GM19455 (cell line): Measurements from ENCODE around the gene CKLF.
"Not testable (repeated sequence)": the region's sequence is repeated elsewhere in the genome, so short reads cannot be mapped to it uniquely, and the experiment has no call there.

Source experiments
- ATAC-seq: cut with Tn5 transposase; IDR thresholded peaks from one replicate; pipeline ENCODE4 v1.9.1; 2021; ENCODE audit not compliant: unreplicated experiment

The CKLF gene

DNA sequence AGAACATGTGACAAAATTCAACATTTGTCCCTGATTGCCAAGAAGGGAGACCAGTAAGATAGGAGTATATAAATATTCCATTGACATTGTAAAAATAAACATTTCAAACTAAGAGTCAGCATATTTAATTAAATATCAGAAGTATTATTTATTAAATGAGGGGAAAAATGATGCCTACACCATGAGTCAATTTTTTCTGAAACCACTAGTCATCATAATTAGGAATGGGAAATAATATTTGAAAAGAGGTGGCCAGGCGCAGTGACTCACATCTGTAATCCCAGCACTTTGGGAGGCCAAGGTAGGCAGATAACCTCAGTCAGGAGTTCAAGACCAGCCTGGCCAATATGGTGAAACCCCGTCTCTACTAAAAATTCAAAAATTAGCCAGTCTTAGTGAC is 16.0 kb downstream of the CKLF start:
- ATAC-seq: no peak

DNA sequence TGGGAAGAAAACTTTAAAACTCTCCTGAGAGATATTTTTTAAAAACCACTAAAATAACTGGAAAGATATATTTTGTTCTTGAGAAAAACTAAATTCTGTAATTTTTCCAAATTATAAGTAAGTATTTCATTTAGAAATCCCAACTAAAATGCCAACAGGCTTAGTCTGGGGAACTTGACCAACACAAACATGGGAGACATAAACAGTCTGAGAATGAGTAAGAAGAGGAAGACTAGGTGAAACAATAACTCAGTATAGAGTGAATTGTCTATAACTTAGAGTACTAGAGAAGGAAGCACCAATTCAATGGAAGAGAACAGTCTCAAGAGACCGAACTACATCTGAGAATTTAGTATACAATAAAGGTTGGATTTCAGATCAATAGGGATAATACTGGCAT is 16.8 kb downstream of the CKLF start:
- no peak for ATAC-seq

DNA sequence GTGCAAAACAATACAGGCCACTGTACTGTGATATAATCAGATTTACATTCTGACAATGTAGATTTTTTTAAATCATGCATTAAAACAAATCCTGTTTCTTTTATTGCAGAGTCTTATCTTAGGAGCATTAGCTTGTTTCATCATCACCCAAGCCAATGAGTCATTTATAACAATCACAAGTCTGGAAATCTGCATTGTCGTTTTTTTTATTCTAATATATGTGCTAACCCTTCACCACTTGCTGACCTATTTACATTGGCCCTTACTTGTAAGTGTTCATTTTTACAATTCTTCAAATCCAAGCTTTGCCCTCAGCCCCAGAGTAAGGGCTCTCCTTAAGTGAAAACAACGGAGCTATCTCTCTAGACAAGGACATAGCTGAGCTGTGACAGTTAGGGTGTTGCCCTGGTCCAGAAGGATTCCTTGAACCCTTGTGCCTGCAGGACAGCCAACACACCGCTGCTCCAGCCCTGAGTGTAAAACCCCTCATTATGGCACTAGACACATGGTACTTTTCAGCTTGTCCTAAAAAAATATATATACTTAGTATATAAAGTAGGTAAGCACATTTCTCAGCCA is 17.5 kb downstream of the CKLF start:
- ATAC-seq: no peak

DNA sequence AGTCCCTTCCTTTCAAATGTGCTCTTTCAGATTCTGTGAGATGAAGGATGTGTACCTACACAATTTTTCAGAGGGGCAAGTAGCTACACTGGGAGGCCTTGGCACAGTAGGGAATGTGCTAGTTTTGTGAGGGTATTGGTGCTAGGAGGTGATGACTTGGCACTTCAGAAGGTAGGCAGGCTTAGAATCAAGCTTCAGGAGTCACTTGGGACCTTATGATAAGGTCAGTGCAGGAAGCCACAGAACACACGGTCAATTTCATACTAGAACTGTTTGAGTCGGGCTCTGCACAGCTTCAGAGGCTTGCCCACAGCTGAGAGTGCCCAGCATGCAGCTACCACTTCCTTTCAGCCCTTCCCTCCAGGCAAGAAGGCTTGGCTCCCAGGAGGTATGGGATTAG is 20.0 kb downstream of the CKLF start:
- no peak for ATAC-seq

DNA sequence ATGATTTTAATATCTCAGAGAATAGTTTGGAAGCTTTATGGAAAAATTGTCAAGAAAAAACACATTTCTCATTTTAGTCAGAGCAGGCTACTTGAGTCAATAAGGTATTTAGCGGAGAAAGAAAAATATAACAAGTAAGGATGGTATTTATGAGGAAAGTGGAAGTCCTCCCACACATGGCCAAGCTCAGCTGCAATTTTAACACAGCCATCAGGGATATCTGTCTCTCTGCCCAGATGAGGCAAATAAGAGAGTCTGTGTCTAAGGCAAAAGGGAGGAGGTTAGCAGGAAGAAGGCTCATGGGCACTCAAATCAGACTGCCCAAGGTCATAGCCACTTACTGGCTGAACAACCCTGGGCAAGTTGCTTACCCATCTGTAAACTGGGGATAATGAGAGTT is 21.7 kb downstream of the CKLF start:
- no peak for ATAC-seq

DNA sequence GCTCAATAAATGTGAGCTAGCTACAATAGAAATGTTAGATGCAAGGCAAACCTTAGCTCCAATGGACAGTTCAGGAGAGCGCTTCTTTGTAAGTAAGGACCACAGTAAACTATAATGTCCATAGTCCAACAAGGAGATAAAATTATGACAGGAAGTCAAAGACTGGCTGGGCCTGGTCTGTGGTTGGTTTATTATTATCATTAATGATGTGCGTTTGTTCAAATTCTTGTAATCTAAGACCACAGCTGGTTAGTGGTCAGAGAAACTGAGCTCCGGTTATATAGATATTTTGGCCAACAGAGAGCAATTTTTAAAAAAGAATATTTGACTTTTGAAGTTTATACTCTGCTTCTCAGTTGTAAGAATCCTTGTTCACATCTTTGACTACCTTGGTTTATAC is 22.2 kb downstream of the CKLF start:
- ATAC-seq: no peak

DNA sequence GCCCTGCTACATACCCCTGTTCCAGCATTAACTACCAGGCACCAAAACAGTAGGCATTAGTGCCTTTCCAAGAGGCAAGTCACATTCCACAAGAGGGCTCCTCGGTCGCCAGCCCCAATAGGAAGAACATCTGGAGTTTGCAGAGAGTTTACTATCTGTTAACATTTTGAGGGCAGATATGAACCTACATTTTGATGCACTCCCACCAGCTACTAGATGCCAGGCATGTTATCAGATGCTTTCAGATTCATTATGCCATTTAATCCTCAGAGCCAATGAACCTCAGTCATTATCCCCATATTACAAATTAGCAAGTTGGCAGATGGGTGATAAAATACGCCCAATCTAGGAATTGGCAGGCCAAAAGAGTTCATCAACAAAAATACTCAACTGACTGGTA is 22.7 kb downstream of the CKLF start:
- ATAC-seq: no peak

DNA sequence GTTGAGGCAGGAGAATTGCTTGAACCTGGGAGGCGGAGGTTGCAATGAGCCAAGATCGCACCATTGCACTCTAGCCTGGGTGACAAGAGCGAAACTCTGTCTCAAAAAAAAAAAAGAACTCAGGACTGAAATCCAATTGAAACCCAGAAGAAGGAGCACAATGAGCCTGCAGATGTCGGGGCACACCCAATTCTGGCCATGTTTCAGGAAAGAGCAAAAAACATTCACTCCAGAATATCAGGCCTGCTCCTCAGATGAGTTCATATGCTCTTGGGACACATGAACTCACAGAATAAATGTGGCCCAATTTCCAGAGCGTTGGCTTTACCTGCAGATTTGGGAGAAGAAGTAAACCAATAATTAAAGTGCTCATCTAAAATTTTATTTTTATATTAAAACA is 23.9 kb downstream of the CKLF start:
- no peak for ATAC-seq

DNA sequence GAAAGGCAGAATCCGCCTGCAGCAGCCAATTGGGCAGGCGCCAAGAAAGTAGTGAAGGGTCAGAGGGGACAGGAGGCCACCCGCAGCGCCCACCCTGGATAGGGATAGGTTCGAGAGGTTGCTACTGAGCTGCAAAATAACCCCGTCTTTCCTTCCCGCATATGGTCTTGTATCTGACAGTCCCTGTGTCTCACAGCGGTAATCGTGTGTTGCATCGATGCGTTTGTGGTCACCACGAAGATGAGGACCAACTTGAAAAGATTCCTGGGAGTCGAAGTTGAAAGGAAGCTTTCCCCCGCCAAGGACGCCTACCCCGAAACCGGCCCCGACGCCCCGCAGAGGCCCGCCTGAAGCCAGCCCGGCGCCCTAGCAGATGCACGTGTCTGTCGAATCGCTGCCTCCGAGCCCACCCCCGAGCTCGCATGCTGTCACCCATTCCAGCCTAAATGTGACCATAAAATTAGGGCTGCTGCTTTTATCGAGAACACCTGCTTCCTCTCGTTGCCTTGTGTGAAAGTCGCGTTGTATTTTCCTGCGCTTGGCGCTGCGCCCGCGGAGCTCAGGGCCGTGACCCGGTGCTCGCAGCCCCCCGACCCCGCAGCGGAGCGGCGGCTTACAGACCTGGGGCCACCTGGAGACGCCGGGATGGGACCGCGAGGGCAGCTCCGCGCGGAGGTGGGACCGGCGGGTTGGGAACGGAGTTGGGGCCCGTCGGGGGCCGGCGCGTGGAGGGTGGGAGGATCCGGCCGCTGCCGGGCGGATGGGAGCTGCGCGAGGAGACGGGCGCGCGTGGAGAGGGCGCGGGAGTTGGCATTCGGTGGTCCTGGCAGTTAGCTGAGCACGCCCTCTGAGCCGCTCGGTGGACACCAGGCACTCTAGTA is 26.5 kb downstream of the CKLF start, which contains the start of gene CMTM2:
Gene CMTM2 (plus strand): TSS at position 813 of the 881 bp plus-strand sequence. CDS start 145 bp downstream, outside the sequence.
- no peak for ATAC-seq

DNA sequence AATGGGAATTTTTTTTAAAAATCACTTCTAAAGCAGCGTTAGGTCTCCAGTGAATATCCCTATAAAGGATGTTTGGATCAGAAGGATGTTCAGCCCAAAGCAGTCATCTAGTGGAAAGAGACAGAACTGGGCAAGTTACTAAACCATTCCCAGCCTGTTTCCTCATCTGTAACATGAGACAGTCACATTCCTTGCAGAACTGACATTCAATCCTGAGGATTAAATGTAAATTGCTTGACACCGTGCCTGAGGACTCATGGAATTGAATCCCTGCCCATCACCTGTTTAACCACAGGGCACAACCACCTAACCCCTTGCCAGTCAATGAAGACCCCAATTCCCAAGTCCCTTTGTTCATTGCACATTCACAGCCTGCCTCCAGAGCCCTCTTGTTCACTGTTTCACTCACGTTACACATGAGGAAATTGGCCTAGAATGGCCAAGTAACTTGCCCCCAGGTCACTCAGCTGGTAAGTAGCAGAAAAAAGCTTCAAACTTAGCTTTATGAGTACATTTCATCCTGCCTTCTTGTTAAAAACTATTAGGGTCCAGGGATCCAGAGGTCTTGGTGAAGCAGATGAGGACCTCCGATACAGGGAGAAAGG is 28.3 kb downstream of the CKLF start:
- ATAC-seq: no peak

DNA sequence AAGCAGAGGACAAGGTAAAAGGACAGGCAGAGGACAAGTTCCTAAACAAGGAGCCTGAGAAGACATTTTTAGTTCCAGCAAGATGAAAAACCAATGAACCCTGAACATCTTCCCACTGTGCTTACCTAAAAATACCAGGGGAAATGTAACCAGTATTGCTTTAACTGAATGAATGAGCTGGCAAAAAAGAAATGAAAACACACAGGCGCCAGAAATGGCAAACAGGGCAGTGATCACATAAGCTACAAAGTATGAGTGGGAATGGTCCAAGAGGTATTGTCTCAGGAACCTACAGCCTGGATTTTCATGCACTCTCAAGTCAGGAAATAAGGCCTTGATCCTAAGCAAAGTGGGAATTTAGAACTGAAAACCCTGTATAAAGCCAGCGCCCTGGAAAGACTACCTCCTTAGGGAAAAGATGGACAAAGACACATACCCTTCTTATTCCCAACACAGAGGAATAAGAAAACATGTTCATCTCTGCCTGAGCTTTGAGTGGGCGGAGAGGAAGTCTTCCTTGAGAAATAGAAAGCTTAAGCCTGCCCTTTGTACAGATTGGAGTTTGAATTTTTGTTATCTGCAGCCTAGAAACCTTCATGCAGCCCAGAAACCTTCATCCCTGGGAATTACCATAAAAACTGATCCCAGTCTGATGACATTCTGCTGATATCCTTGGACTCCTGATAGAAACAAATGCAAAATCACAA is 29.0 kb downstream of the CKLF start:
- ATAC-seq: no peak

DNA sequence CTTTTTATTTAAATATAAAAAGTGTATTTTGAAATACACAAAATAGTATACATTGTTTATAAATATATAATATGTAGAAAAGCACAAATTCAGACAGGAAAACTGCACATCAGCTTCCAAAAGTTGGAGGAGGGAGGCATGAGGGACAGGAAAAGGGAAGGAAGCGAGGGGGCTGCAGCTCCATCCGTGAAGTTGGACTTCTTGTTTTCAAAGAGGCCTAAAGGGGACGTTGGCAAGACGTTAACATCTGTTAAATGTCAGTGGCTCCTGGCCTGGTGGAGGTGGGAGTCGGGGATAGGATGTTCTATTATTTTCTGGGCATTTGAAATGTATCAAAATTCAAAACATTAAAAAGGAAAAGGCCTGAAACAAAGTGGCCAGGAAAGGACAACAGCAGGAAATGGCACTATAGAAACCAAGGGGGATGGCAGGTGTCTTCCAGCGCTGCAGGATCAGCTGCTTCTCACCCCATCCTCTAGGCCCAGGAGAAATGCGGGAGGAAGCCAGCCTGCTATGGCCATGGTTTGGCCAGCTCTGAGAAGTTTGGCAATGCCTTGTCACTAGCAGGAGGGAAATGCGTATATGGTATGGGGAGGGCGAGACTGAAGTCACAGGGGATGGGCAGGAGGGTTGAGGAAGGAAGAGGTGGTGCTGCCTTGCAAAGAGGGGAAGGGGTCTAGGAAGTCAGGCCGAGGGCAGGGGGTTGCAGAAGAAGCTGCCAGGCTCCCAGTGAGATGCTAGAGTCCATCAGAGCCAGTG is 33.3 kb downstream of the CKLF start:
- ATAC-seq: no peak

DNA sequence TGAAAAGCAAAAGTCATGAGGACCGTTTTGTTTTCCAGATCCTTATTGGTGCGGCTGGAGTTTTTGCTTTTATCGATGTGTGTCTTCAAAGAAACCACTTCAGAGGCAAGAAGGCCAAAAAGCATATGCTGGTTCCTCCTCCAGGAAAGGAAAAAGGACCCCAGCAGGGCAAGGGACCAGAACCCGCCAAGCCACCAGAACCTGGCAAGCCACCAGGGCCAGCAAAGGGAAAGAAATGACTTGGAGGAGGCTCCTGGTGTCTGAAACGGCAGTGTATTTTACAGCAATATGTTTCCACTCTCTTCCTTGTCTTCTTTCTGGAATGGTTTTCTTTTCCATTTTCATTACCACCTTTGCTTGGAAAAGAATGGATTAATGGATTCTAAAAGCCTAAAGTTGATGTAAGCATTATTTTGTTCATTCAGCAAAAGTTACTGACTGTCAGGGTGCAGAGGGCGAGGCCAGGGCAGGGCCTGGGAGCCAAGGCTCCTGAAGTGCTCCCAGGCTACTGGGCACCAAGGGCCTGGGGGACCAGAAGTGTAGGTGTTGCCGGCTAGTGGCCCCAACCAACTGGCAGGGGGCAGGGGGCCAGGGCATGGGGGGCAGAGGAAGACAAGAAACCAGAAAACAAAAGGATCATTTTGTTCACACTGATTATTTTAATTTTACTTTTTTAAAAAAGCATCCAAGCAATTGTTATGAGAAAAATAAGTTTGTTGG is 35.7 kb downstream of the CKLF start:
- no peak for ATAC-seq

DNA sequence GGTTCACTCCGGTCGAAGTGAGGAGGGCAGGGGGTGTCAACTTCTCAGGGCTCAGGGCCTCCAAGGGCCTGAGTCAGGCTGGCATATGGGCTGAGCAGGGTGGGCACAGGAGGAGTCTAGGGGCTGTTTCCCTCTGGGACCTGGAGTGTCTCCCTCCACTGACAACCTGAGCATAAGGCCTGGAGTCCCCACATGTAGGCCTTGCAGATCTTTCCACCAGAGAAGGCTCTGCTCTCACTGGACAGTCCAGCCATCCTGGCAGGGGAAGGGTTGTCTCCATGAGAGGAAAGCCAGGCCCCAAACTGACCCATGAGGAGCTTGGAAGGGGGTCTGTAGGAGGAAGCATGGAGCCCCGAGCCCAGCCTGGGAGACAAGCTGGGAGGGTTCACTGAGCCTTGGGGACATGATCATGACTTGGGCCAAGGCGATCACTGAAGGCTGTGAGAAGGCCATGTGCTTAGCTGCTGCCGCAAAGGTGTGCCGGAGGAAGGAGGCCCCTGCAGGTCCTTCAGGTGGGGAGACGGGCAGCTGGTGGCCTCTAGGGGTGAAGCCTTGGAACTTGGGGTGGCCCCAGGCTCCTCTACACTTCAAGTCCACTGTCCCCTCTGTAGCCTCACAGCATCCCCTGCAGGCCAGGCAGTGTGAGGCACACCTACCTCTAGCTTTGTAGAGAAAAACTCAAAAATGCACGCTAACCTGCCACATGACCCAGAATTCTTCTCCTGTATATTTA is 36.8 kb downstream of the CKLF start:
- ATAC-seq: no peak

DNA sequence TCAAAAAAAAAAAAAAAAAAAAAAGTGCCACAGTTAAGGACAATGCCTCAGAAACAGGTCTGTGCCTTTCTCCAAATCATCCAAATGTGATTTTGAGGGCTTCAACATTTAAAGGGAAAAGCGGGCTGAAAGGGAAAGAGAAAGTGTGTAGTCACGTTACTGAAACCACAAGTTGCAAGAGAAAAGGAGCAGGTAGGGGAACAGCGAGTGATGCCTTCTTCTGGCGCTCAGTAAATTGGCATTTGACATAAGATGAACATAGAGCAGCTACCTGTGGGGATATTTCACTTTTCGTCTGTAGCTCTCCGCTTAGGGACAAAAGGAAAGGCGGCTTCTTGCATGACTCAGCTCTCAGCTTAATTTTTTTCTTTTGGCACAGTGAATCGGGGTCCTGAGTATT is 37.9 kb downstream of the CKLF start:
- ATAC-seq: no peak

DNA sequence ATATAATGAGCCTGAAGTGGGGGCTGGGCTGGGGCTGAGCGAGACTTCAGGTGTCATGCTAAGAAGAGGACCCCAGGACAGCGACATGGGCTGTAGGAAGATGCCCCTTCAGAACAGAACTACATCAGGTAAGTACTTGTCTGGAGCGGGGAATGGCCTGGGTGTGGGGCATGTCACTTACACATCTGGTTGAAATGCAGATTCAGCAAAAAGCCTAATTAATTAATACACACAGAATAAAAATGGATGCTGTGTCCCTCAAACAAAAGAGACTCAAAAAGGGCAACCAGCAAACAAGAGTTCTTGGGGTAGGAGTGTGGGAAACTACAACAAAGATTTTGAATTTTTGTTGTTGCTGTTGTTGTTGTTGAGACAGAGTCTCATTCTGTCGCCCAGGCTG is 38.6 kb downstream of the CKLF start:
- no peak for ATAC-seq

DNA sequence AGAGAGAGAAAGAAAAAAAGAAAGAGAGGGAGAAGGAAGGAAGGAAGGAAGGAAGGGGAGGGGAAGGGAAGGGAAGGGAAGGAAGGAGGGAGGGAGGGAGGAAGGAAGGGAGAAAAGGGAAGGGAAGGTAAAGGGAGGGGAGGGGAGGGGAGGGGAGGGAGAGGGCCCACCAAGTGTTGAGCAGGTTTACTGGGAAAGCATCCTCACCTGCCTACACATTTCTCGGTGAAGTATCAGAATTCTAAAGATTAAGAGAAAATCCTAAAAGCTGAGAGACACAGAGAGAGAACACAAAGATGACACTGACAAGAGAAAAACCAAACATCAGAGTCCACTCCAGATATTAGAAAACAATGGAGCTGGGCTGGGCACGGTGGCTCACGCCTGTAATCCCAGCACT is 39.9 kb downstream of the CKLF start:
- ATAC-seq: no peak

DNA sequence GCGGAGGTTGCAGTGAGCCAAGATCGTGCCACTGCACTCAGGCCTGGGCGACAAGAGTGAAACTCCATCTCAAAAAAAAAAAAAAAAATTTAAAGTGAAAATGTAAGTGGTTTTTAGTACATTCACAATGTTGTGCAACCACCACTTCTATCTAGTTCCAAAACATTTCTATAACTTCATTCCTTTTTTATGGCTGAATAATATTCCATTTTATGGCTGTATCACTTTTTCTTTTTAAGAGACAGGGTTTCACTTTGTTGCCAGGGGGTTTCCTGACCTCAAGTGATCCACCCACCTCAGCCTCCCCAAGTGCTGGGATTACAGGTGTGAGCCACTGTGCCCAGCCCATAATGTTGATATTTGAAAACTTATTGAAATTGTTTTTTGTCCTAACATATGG is 40.4 kb downstream of the CKLF start:
- ATAC-seq: no peak

DNA sequence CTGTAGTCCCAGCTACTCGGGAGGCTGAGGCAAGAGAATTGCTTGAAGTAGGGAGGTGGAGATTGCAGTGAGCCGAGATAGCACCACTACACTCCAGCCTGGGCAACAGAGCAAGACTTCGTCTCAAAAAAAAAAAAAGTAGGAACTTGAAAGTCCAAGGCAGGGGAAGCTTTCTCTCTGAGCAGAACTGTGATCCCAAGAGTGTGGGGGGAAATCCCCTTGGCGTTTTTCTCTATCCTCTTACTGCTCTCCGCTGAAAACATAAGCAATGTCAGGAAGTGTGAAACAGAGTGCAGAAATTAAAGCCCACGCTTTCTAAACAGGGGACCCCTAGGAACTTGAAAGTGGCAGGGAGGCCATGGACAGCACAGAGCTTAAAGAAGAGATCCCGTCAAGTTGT is 42.4 kb downstream of the CKLF start:
- ATAC-seq: no peak

DNA sequence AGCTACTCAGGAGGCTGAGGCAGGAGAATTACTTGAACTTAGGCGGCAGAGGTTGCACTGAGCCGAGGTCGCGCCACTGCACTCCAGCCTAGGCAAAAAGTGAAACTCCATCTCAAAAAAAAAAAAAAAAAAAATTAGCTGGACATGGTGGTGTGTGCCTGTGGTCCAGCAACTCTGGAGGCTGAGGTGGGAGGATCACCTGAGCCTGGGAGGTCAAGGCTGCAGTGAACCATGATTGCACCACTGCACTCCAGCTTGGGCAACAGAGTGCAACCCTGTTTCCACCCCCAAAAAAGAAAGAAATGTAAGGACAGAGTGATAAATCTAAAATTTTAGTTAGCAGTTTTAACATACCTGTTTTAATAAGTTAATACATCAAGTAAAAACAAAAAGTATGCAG is 44.2 kb downstream of the CKLF start:
- ATAC-seq: not testable (repeated sequence)
